NB4 (cell line): ENCODE measurements around the gene ARMS2.

ENCODE experiments used
- CTCF ChIP-seq: IDR thresholded peaks from one replicate; pipeline ENCODE4 v1.5.1; 2012; ENCODE audit warnings: low read depth, low read length
- MAX ChIP-seq: IDR thresholded peaks from 2 replicates; pipeline ENCODE4 v1.6.1; 2011; ENCODE audit warnings: low read depth, low read length
- MYC ChIP-seq: IDR thresholded peaks from 2 replicates; pipeline ENCODE4 v1.6.1; 2011; ENCODE audit warnings: low read depth, low read length
- POLR2A ChIP-seq: IDR thresholded peaks from 2 replicates; pipeline ENCODE4 v1.6.1; 2011; ENCODE audit warnings: mild to moderate bottlenecking; ENCODE audit not compliant: insufficient read length; ENCODE audit errors: extremely low read depth

GRCh38 chr10:122446668-122447423 is 7.6 kb upstream of the ARMS2 start:
- no peak for TF ChIP-seq CTCF
- TF ChIP-seq POLR2A = no peak
- no peak for TF ChIP-seq MYC
- no peak for TF ChIP-seq MAX
